Activated CD8-positive, alpha-beta memory T cell treated with anti-CD3 and anti-CD28 coated beads for 1 hour (primary cell): ENCODE measurements around the gene MBNL1.
"Not testable (repeated sequence)": the region's sequence is repeated elsewhere in the genome, so short reads cannot be mapped to it uniquely, and the experiment has no call there.

ENCODE experiments used
- DNase-seq, 2 donors: peaks; one replicate each; pipeline ENCODE4 v3.0.0-alpha.2; 2020; ENCODE audit warnings: low read depth in 1 of 2; ENCODE audit errors: extremely low read depth in 1 of 2

MBNL1 gene

GRCh38 chr3:152372633-152373032 is 103.9 kb downstream of the MBNL1 start:
- not testable (repeated sequence) for DNase-seq

- DNase-seq = no peak
Measured at GRCh38 chr3:152373379-152373778, 104.7 kb downstream of the MBNL1 start.

- no peak for DNase-seq
Measured at GRCh38 chr3:152374262-152374990, 105.7 kb downstream of the MBNL1 start.

GRCh38 chr3:152375546-152375945 is 106.8 kb downstream of the MBNL1 start:
- DNase-seq = no peak

- DNase-seq = no peak
Measured at GRCh38 chr3:152376351-152377183, 107.8 kb downstream of the MBNL1 start.

GRCh38 chr3:152377184-152377570 is 108.4 kb downstream of the MBNL1 start:
- DNase-seq = no peak

- no peak for DNase-seq
Measured at GRCh38 chr3:152379415-152380042, 110.8 kb downstream of the MBNL1 start.

GRCh38 chr3:152380043-152380442 is 111.3 kb downstream of the MBNL1 start:
- no peak for DNase-seq

GRCh38 chr3:152381881-152382295 is 113.2 kb downstream of the MBNL1 start:
- DNase-seq = no peak

- DNase-seq = no peak
Measured at GRCh38 chr3:152382312-152383135, 113.8 kb downstream of the MBNL1 start.

GRCh38 chr3:152383136-152383606 is 114.4 kb downstream of the MBNL1 start:
- no peak for DNase-seq

- DNase-seq = no peak
Measured at GRCh38 chr3:152384412-152384811, 115.7 kb downstream of the MBNL1 start.

- no peak for DNase-seq
Measured at GRCh38 chr3:152385761-152386160, 117.0 kb downstream of the MBNL1 start.

- DNase-seq = no peak
Measured at GRCh38 chr3:152386208-152386607, 117.5 kb downstream of the MBNL1 start.

GRCh38 chr3:152388631-152389030 is 119.9 kb downstream of the MBNL1 start:
- no peak for DNase-seq

GRCh38 chr3:152389316-152389934 is 120.7 kb downstream of the MBNL1 start:
- DNase-seq = no peak

- no peak for DNase-seq
Measured at GRCh38 chr3:152390647-152391046, 121.9 kb downstream of the MBNL1 start.

GRCh38 chr3:152391671-152392070 is 122.9 kb downstream of the MBNL1 start:
- DNase-seq = no peak

GRCh38 chr3:152392272-152392880 is 123.6 kb downstream of the MBNL1 start:
- no peak for DNase-seq

- DNase-seq = no peak
Measured at GRCh38 chr3:152394246-152394645, 125.5 kb downstream of the MBNL1 start.
